Measurements from ENCODE around the gene MYO1E. TPM values are rescaled to one million over a fixed set of nuclear protein-coding genes. Genes with fewer than 3 reads are reported as not detected.
A peak's percentile ranks its signal among the peaks of the same experiment; 100 is the strongest.

Gene MYO1E
- total and polyA plus RNA-seq, 2 of the 8 experiments (the other 6 are each of a cell fraction or from before 2014, with no cell fraction given): 19.6 to 142 TPM

DNA sequence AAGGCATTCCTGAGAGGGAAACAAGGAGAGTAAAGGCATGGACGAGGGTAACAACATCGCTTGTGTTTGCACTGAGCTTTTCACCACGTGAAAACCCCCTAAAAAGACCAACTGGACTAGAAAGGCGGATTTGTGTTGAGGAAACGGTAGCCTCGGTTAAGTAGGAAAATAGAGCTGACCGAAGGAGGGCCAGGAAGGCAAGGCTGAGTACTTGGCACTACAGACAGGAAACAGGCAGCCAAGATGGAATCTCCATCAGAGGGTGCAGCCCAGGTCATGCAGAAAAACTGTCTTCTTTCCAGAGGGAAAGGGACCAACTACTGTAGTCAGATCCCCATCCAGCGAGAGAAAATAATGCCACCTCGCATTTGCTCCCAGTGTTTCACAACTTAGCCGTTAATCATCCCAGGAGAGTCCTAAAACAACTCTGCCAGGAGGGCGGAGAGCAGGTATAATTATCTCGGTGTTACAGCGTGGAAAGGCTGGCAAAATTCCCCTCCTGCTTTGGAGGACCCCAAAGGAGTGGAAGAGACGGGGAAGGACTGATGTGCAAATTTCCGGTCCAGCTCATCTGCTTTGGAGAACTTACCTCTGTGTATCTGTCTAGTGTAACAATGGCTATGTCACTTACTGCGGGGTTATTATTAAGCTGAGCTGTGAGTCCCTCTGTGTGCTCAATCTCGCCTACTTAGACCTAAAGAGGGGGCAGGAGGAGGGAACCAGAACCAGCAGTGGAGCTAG is 77.2 kb downstream of the MYO1E start:
- no peak overlapping the region for H4K91ac ChIP-seq (replicated peaks; ENCODE audit: insufficient read length, low read length)
- 0 out of 2 replicates have a peak overlapping the region, but pooled peaks have one; percentile 10 for H2BK5ac ChIP-seq (ENCODE audit: low read depth, low read length)
- WGBS, 2 experiments (ENCODE audit: extremely low coverage in 1 of 2, insufficient coverage in 1 of 2, insufficient read length in 1 of 2, insufficient replicate concordance in 2 of 2, low coverage in 1 of 2, low lambda C conversion rate in 2 of 2, missing lambda C conversion rate in 1 of 2): 93% methylated on average over 17 of the region's 17 CpGs; no CpG with 5 or more reads in 1 of the 2 experiments
- no peaks in the 10 kb centered on the region for H3K36me3 ChIP-seq (ENCODE audit: control insufficient read depth in 2 of 4, insufficient read depth in 4 of 4, low read length in 3 of 4)
- peak overlapping the region; percentile 48; the same call in 1 of the 2 replicates for H2AK5ac ChIP-seq (ENCODE audit: low read depth, low read length)
- H2BK15ac ChIP-seq (ENCODE audit: low read length): no peak overlapping the region
- H4K8ac ChIP-seq (ENCODE audit: extremely low read depth, insufficient read depth, low read length): no peak overlapping the region
- FAIRE-seq: no peak
- H3K4me1 ChIP-seq (replicated peaks in 1 of 4; ENCODE audit: control insufficient read depth in 3 of 4, insufficient read depth in 4 of 4, low read length in 3 of 4): peaks cover 4 to 16% (median 10%) of the 10 kb centered on the region in 4 experiments; a peak in 6 of 7 replicates
- no peak overlapping the region for H3K4me3 ChIP-seq (ENCODE audit: extremely low read depth in 1 of 4, insufficient read depth in 2 of 4, low read depth in 3 of 4, low read length in 4 of 4)
- ChIA-PET POLR2A (ENCODE audit: partially characterized antibody) (interaction anchor here (0.8 to 1.2 kb wide), 3 partner anchors 27 to 77 kb away, joined by 4 to 5 read pairs (median 4); partner anchors contain the start of gene MYO1E), CTCF (ENCODE audit: partially characterized antibody) (interaction anchor here (0.8 to 1.7 kb wide), 5 partner anchors 14 to 109 kb away, joined by 4 to 5 read pairs (median 5); no protein-coding TSS in a partner anchor)
- no peak overlapping the region for H3K23ac ChIP-seq (ENCODE audit: insufficient read length)
- no peak overlapping the region for H2BK20ac ChIP-seq (ENCODE audit: low read length)
- H3K18ac ChIP-seq (ENCODE audit: extremely low read depth, low read length): no peak overlapping the region
- peaks cover 10% of the 10 kb centered on the region for H3K79me1 ChIP-seq (ENCODE audit: low read depth, low read length)
- H2AFZ ChIP-seq (ENCODE audit: low read length): no peak overlapping the region
- H3K9ac ChIP-seq (replicated peaks in 1 of 4; ENCODE audit: extremely low read depth in 1 of 4, low read depth in 3 of 4, low read length in 3 of 4): no peak overlapping the region
- H3K4me2 ChIP-seq (ENCODE audit: insufficient read depth in 1 of 2, low read depth in 2 of 2, low read length in 2 of 2): no peak overlapping the region
- H4K20me1 ChIP-seq (replicated peaks in 1 of 2; ENCODE audit: control insufficient read depth in 1 of 2, insufficient read depth in 2 of 2, low read length in 2 of 2): peaks cover 3 to 6% of the 10 kb centered on the region in 2 experiments
- no peak overlapping the region for H2BK120ac ChIP-seq (replicated peaks; ENCODE audit: low read depth, low read length)
- no peaks in the 10 kb centered on the region for H3K9me3 ChIP-seq (ENCODE audit: insufficient read depth in 2 of 2, low read depth in 1 of 2, low read length in 1 of 2)
- no peak overlapping the region for H3K56ac ChIP-seq (replicated peaks; ENCODE audit: insufficient read length, low read depth, low read length)
- no peaks in the 10 kb centered on the region for H3K23me2 ChIP-seq (ENCODE audit: low read depth, low read length)
- no peak overlapping the region for H4K5ac ChIP-seq (ENCODE audit: insufficient read length, low read depth, low read length)
- H3K14ac ChIP-seq (ENCODE audit: insufficient read length): no peak overlapping the region
- no peak overlapping the region; the same call in 1 of the 2 replicates for H2BK12ac ChIP-seq (ENCODE audit: low read depth, low read length)
- H3K27ac ChIP-seq (ENCODE audit: low read depth, low read length): no peak overlapping the region
- no peak for TF ChIP-seq TAF7 (optimal IDR thresholded peaks at IDR 0.05; ENCODE audit: borderline replicate concordance, low read depth, low read length)
- no peak for TF ChIP-seq RFX5 (IDR thresholded peaks at IDR 0.05; ENCODE audit: borderline replicate concordance, low read depth, low read length)
- no peak for TF ChIP-seq SP2 (IDR thresholded peaks at IDR 0.05; ENCODE audit: low read length)
- TF ChIP-seq, protein P1, sequence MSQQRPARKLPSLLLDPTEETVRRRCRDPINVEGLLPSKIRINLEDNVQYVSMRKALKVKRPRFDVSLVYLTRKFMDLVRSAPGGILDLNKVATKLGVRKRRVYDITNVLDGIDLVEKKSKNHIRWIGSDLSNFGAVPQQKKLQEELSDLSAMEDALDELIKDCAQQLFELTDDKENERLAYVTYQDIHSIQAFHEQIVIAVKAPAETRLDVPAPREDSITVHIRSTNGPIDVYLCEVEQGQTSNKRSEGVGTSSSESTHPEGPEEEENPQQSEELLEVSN (IDR thresholded peaks at IDR 0.05): no peak
- no peak for TF ChIP-seq ZNF274 (IDR thresholded peaks at IDR 0.05; ENCODE audit: borderline replicate concordance, extremely low read depth, low read length)
- TF ChIP-seq JUND (IDR thresholded peaks at IDR 0.05; ENCODE audit: low read length): no peak
- TF ChIP-seq RNF2 (IDR thresholded peaks at IDR 0.05; ENCODE audit: borderline replicate concordance, low read depth, low read length, missing control alignments, poor library complexity, severe bottlenecking): no peak
- TF ChIP-seq, protein P2, sequence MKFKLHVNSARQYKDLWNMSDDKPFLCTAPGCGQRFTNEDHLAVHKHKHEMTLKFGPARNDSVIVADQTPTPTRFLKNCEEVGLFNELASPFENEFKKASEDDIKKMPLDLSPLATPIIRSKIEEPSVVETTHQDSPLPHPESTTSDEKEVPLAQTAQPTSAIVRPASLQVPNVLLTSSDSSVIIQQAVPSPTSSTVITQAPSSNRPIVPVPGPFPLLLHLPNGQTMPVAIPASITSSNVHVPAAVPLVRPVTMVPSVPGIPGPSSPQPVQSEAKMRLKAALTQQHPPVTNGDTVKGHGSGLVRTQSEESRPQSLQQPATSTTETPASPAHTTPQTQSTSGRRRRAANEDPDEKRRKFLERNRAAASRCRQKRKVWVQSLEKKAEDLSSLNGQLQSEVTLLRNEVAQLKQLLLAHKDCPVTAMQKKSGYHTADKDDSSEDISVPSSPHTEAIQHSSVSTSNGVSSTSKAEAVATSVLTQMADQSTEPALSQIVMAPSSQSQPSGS (IDR thresholded peaks at IDR 0.05; ENCODE audit: low read length): no peak
- no peaks in the 10 kb centered on the region for H3K27me3 ChIP-seq (replicated peaks in 1 of 4; ENCODE audit: control insufficient read depth in 3 of 4, extremely low read depth in 1 of 4, insufficient read depth in 3 of 4, low read length in 3 of 4)
- H3K79me2 ChIP-seq (ENCODE audit: control insufficient read depth in 1 of 2, insufficient read depth in 2 of 2, low read length in 2 of 2): peaks cover 0 to 69% of the 10 kb centered on the region in 2 experiments; a peak in 3 of 4 replicates
- DNase-seq (ENCODE audit: low read depth in 1 of 2, low spot score in 2 of 2): no peak
- no peak overlapping the region for H3K4ac ChIP-seq (replicated peaks; ENCODE audit: insufficient read length, low read depth, low read length)
